GM18517 (cell line): ENCODE data around the gene CMTM5.

Source experiments
- ATAC-seq: cut with Tn5 transposase; IDR thresholded peaks from one replicate; pipeline ENCODE4 v1.9.1; 2021; ENCODE audit warnings: mild to moderate bottlenecking, moderate library complexity; ENCODE audit not compliant: unreplicated experiment

Gene CMTM5

GRCh38 chr14:23357261-23357660 is 19.6 kb upstream of the CMTM5 start:
- ATAC-seq, result no peak

GRCh38 chr14:23358042-23358441 is 18.8 kb upstream of the CMTM5 start:
- no peak for ATAC-seq

DNA sequence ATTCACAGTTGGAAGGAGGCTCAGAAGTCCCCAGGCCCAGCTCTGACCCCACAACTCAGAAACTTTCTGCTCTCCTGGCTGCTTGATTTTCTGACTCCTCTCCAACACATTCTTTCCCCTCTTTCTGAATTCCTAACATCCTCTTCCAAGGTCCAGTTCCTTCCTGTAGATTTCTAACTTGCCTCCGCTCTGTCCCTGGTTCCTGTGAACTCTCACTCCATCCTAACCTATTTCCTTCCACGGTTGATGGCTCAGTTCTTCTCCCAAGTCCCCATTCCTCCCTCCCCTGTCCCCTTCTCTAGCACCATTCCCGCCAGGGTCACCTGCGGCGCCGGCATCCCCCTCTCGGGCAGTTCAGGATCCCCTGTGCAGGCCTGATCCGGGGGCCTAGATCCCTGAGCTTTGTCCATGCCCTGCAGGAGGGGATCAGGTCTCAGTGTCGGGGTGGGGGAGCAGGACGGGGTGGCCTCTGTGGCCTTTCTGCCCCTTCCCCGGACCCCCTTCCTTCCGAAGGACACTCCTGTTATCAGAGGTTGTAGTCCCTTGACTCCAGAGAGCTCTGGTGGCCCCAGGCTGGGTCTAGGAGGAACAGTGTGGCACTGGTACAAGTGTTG is 18.2 kb upstream of the CMTM5 start:
- ATAC-seq, result no peak

DNA sequence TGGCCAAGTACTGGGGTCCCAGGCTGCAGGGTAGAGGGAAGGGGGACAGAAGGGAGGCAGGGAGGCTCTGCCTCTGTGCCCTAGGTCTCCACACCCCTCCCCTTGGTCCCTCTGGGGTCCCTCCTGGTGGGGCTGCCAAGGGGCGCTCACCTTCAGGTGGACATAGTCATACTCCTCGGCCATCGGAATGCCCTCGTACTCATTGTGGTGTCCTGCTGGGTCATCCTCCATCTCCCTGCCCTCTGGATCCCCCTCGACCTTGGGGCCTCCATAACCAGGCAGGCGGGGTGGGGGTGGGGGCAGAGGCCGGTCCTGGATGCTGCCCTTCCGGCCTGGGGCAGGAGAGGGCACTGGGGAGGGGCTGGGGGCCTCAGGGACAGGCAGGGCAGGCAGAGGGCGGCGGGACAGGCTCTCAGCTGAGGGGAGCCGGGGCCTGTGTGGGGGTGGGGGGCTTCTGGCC is 17.6 kb upstream of the CMTM5 start:
- ATAC-seq, result no peak

DNA sequence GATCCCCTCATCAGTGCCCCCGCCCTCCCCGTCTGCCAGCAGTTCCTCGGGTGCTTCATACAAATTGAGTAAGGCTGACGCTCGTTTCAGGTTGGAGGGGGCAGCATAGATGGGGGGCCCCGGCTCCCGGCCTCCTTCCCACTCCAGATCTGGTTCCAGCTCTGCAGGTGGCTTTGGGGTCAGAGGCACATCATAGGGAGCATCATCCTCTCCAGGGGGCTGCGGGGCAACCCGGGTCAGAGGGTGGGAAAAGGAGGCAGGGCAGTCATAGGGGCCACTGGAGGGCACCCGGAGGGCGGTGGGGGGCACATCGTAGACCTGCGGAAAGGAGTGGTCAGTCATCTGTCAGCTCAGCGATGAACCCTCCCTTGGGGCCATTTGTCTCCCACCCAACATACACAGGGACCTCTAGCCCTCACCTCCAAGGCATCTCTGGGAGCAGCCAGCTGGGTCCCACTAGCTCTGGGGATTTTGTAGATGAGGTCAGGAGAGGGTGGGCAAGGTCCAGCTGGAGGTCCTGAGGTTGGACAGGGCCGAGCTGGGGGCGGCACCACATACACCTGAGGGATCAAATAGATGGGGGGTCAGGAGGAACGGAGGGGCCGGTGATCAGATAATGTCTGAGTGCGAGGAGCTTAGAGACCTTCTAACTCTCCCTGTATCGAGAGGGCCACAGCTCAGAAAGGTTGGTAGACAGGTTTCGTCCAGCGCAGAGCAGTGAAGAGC is 17.0 kb upstream of the CMTM5 start:
- ATAC-seq, result no peak

GRCh38 chr14:23360496-23360895 is 16.4 kb upstream of the CMTM5 start:
- ATAC-seq, result no peak

- ATAC-seq, result no peak
These were observed 15.5 kb upstream of the CMTM5 start for GRCh38 chr14:23361320-23361719.

GRCh38 chr14:23361763-23362162 is 15.1 kb upstream of the CMTM5 start:
- ATAC-seq, result no peak

DNA sequence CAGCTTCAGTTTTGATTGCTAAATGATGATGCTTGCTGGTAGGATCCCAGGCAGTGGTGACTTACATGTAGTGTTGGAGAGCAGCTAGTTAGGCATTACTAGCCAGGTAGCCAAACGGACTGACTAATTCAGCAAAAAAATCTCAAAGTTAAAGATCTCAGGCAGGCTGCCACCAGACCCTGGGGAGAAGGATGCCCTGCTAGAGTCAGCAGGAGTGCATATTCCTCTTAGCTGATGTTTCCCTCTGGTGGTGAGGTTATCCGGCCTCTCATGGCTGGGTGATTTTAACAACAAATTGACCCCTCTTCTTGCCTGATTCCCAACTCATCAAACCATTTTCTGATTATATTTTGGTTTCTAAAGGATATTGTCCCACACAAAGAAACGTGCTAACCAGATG is 14.6 kb upstream of the CMTM5 start:
- ATAC-seq, result no peak

DNA sequence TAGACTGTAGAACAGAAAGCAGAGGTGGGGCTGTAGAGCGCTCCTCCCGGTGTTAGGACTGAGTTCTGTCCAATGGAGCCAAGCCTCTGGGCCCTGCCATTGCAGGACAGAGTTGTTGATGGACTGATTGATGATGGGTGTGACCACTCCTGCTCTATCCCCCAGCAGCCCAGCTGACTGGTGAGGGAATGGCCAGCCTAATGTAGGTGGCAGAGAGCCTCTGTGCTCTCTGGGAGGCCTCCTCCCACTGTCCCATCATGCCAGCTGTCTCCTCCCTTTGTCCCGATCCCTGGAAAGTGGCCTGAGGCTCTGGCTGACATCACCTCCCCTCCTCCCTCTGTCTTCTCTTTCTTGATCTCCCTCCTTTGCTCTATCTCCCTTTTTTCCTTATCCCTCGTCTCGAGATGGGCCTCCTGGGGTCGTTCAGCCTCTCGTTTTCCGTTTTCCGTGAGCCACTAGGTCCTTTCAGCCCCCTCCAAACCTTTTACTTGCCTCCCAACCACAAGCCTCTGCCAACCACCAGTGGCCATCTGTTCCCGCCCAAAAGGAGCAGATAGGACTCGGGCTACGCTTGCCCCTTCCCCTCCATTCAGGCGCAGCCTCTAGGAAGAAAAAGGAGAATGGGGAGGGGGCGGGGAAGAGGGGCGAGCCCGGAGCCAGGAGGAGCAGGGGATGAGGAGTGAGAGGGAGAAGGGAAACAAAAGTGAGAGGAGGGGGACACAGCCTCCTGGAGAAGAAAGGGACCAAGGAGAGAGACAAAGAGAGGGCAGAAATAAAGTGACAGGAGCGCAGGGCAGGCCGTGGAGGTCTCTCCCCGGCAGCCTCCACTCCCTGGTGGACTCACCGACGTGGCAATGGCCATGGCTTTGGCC is 12.4 kb upstream of the CMTM5 start:
- ATAC-seq, result no peak

DNA sequence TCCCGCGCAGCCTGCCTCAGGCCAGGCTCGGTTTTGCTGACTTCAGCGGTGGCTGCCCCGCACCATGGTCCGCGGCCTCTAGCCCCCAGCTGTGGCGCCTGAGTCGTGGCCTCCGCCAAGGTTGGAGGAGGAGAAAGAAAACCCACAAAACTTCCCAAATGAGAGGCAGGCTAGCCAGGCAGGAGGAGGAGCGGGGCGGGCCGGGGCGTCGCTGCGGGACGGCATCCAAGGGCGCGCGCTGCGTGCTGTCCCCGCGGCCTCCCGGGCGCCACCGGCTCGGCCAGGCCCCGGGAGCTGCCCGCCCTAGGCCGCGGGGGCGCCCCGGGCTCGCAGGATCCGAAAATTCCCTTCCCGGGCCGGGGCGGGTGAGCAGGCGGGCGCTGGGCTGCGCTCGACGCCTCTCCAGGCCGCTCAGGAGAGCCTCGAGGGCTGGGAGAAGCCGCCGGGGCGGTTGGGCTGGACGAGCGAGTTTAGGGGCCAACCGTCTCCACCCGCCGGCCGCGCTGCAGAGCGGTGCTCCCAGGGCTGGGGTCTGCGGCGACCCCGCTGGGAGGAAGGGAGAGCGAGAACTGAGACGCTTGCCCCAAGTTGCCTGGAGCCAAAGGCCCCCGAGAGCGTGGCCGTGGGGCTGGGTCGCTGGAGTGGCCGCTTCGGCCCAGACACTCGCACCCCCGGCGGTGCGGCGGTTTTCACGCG is 11.7 kb upstream of the CMTM5 start, which contains the start of gene EFS:
Gene EFS, minus strand, starts transcription at position 137 of the 696 bp plus-strand sequence. CDS start 147 bp downstream, outside the sequence.
- ATAC-seq, result no peak

DNA sequence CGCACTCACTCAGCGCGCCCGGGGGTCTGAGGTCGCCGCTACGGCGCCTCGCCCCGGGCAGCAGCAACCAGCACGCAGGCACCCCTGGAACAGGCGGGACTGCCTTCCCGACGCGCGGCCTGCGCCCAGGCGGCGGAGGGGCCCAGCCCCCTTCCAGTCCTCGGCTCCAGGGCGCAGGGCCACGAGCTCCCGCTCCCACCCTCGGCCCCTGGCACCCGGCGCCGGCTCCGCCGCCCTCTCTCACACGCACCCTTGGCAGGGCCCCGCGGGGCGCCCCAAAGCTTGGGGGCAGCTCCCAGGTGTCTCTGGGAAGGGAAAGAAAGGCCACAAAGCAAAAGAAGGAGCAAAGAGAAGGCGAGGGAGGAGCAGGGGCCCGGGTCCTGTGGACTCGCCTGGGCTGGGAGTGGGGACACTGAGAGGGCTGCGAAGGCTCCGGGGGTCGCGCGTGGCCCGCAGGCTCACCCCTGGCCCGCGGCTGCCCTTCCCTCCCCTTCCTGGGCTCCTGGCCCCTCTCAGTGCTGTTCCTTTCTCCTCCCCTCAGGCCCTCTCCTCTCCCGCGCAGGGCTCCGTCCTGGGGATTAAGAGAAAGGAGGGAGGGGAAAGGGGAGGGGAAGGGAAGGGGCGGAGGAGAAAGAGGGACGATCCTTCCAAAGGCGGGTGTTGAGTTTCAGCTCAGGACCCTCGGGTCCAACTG is 11.0 kb upstream of the CMTM5 start:
- ATAC-seq, result no peak

GRCh38 chr14:23366426-23366921 is 10.4 kb upstream of the CMTM5 start:
- ATAC-seq, result no peak

DNA sequence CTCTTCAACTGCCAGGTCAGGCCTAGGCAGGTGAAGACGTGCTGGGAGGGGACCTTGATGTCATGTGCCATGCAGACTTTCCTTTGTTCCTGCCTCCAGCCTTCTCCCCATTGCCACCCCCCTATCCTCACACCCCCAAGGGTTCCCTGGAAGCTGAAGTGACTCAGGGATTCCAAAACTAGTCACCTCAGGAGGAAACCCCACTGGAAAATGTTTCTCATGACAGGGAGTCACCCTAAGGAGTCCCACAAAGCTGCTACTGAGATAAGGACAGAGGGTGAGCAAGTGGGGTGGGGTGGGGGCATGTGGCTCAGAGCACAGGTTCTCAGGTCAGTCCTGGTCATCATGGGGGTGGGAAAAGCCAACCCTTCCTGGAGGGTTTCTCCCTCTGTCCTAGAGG is 6.6 kb upstream of the CMTM5 start:
- ATAC-seq, result no peak

DNA sequence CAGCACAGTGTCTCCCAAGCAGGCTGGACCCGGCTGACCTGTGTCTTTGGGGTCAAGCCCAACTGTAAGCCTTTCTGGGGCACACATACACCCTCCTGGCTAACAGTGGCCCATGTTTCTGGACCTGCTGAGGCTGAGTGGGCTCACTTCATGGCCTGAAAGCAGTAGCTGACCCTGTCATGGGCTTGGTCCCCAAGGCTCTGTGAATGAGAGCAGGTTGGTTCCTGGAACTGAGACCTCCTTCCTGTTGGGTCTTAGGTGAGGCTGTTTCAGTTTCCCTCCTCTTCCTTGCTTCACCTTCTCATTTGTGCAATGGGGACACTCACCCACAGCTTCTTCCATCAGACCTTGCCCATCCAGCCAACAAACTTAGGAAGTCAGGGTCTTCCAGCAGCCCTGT is 5.0 kb upstream of the CMTM5 start:
- no peak for ATAC-seq

DNA sequence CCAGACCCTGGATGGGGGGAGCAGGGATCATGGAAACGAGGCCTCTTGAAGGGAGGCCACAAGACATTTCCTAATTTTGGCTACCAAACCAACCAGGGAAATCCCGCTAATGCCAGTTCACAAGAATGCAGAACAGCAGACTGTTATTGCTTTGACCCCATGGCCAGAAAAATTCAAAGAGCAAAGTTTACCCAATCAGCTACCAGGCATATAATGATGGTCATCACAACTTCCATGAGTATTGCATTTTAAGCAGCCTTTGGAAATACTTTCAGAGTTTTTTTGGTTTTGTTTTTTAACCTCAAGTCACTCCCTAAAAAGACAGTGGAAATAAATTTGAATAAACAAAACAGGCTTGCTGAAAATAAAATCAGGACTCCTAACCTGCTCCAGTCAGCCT is 4.3 kb upstream of the CMTM5 start, which contains the start of gene IL25:
Gene IL25, plus strand, starts transcription at position 301 of the 400 bp plus-strand sequence.
- no peak for ATAC-seq

DNA sequence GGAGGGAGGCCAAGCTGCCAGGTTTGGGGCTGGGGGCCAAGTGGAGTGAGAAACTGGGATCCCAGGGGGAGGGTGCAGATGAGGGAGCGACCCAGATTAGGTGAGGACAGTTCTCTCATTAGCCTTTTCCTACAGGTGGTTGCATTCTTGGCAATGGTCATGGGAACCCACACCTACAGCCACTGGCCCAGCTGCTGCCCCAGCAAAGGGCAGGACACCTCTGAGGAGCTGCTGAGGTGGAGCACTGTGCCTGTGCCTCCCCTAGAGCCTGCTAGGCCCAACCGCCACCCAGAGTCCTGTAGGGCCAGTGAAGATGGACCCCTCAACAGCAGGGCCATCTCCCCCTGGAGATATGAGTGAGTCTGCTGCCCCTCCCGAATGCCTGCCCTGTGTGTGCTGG is 3.8 kb upstream of the CMTM5 start:
- ATAC-seq, result no peak

DNA sequence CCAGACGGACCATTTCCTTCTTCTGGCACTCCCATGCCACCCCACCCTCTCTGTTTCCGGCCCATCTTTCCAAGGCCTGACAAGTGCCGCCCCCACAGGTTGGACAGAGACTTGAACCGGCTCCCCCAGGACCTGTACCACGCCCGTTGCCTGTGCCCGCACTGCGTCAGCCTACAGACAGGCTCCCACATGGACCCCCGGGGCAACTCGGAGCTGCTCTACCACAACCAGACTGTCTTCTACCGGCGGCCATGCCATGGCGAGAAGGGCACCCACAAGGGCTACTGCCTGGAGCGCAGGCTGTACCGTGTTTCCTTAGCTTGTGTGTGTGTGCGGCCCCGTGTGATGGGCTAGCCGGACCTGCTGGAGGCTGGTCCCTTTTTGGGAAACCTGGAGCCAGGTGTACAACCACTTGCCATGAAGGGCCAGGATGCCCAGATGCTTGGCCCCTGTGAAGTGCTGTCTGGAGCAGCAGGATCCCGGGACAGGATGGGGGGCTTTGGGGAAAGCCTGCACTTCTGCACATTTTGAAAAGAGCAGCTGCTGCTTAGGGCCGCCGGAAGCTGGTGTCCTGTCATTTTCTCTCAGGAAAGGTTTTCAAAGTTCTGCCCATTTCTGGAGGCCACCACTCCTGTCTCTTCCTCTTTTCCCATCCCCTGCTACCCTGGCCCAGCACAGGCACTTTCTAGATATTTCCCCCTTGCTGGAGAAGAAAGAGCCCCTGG is 1.2 kb upstream of the CMTM5 start:
- ATAC-seq, result no peak

DNA sequence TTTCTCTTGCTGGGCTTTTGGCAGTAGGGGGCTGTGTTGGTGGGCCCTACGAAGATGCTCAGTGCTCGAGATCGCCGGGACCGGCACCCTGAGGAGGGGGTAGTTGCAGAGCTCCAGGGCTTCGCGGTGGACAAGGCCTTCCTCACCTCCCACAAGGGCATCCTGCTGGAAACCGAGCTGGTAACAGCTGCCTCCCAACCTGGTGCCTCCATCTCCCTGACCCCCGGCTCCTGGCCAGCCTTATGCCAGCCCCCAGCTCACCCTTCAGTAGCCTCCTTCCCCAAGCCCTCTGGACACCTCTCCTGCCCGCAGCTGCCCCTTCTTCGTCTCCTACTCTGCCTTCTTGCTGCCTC is 328 bp downstream of the CMTM5 start:
- no peak for ATAC-seq
